HFFc6 (cell line): ENCODE data around the gene IQGAP3. TPM values are rescaled to one million over a fixed set of nuclear protein-coding genes. Genes with fewer than 3 reads are reported as not detected.

ENCODE experiments used
- DNase-seq: peaks from one replicate; pipeline ENCODE4 v3.0.0-alpha.2; 2018
- H3K27ac Mint-ChIP-seq: 2 replicates; pipeline ENCODE4 v1.8.0; 2020; ENCODE audit warnings: mild to moderate bottlenecking, mixed read lengths
- H3K27me3 Mint-ChIP-seq: 2 replicates; pipeline ENCODE4 v1.8.0; 2021; ENCODE audit warnings: mild to moderate bottlenecking, moderate library complexity, mixed read lengths; ENCODE audit not compliant: insufficient read depth
- H3K36me3 Mint-ChIP-seq: 2 replicates; pipeline ENCODE4 v1.8.0; 2021; ENCODE audit warnings: low read depth, mixed read lengths
- H3K4me1 Mint-ChIP-seq: 2 replicates; pipeline ENCODE4 v1.8.0; 2020; ENCODE audit warnings: low read depth, mixed read lengths
- H3K4me3 Mint-ChIP-seq: 2 replicates; pipeline ENCODE4 v1.8.0; 2020; ENCODE audit warnings: mild to moderate bottlenecking, moderate library complexity, mixed read lengths
- H3K9me3 Mint-ChIP-seq: 2 replicates; pipeline ENCODE4 v1.8.0; 2020; ENCODE audit warnings: mild to moderate bottlenecking, mixed read lengths
- total RNA-seq, 6 experiments: library from RNA; stranded (reverse); fragmentation: NEBNext Ultra II Directional; extraction: Animal tissue kit (Norgen Biotek cat#: 25700); gene quantifications; 2 replicates in 1 of 6; 3 replicates in 5 of 6; pipeline ENCODE4 v1.2.3, GENCODE V29; 2021
- TF ChIP-seq, protein P1 (sequence below): fragments of 200-600 bp; sonication (generic); IDR thresholded peaks from 2 replicates; pipeline ENCODE4 v1.5.0; 2021; ENCODE audit warnings: antibody characterized with exemption, mild to moderate bottlenecking

IQGAP3 gene
- total RNA-seq, 6 experiments from 2014 or later: 13.9 to 33.3 (median 29.0) TPM

- Mint-ChIP-seq H3K9me3 (no peaks in the 10 kb centered on the region), H3K27ac (no peak overlapping the region), H3K36me3 (peaks cover 26% of the 10 kb centered on the region), H3K27me3 (no peaks in the 10 kb centered on the region; the same call in 1 of the 2 replicates), H3K4me1 (peaks cover 18% of the 10 kb centered on the region), H3K4me3 (no peak overlapping the region)
- TF ChIP-seq, protein P1, sequence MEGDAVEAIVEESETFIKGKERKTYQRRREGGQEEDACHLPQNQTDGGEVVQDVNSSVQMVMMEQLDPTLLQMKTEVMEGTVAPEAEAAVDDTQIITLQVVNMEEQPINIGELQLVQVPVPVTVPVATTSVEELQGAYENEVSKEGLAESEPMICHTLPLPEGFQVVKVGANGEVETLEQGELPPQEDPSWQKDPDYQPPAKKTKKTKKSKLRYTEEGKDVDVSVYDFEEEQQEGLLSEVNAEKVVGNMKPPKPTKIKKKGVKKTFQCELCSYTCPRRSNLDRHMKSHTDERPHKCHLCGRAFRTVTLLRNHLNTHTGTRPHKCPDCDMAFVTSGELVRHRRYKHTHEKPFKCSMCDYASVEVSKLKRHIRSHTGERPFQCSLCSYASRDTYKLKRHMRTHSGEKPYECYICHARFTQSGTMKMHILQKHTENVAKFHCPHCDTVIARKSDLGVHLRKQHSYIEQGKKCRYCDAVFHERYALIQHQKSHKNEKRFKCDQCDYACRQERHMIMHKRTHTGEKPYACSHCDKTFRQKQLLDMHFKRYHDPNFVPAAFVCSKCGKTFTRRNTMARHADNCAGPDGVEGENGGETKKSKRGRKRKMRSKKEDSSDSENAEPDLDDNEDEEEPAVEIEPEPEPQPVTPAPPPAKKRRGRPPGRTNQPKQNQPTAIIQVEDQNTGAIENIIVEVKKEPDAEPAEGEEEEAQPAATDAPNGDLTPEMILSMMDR: no peak
- DNase-seq: no peak
Observed at GRCh38 chr1:156551066-156551643, 21.2 kb downstream of the IQGAP3 start.

- DNase-seq: no peak
- Mint-ChIP-seq H3K27me3 (no peaks in the 10 kb centered on the region; the same call in 1 of the 2 replicates), H3K4me1 (peaks cover 18% of the 10 kb centered on the region), H3K9me3 (no peaks in the 10 kb centered on the region), H3K4me3 (no peak overlapping the region), H3K36me3 (peaks cover 21% of the 10 kb centered on the region), H3K27ac (no peak overlapping the region)
- TF ChIP-seq, protein P1: no peak
Observed at GRCh38 chr1:156550346-156550745, 22.0 kb downstream of the IQGAP3 start.

GRCh38 chr1:156549831-156550230 is 22.5 kb downstream of the IQGAP3 start:
- H3K27me3 Mint-ChIP-seq: no peaks in the 10 kb centered on the region; the same call in 1 of the 2 replicates
- H3K27ac Mint-ChIP-seq: no peak overlapping the region

GRCh38 chr1:156549390-156549789 is 23.0 kb downstream of the IQGAP3 start:
- H3K4me1 Mint-ChIP-seq: peaks cover 18% of the 10 kb centered on the region
- TF ChIP-seq, protein P1: no peak
- no peak for DNase-seq
- peaks cover 21% of the 10 kb centered on the region for H3K36me3 Mint-ChIP-seq
- H3K4me3 Mint-ChIP-seq: no peak overlapping the region
- H3K27ac Mint-ChIP-seq: no peak overlapping the region
- H3K27me3 Mint-ChIP-seq: no peaks in the 10 kb centered on the region; the same call in 1 of the 2 replicates
- no peaks in the 10 kb centered on the region for H3K9me3 Mint-ChIP-seq

More at GRCh38 chr1:156549831-156550230, 22.5 kb downstream of the IQGAP3 start:
- peaks cover 21% of the 10 kb centered on the region for H3K36me3 Mint-ChIP-seq
- TF ChIP-seq, protein P1: no peak
- no peak overlapping the region for H3K4me3 Mint-ChIP-seq
- no peak for DNase-seq
- H3K9me3 Mint-ChIP-seq: no peaks in the 10 kb centered on the region
- peaks cover 18% of the 10 kb centered on the region for H3K4me1 Mint-ChIP-seq

GRCh38 chr1:156547982-156548381 is 24.4 kb downstream of the IQGAP3 start:
- H3K4me3 Mint-ChIP-seq: no peak overlapping the region
- TF ChIP-seq, protein P1: no peak
- no peaks in the 10 kb centered on the region for H3K9me3 Mint-ChIP-seq
- H3K4me1 Mint-ChIP-seq: peaks cover 13% of the 10 kb centered on the region
- no peak overlapping the region for H3K27ac Mint-ChIP-seq
- DNase-seq: no peak
- peaks cover 10% of the 10 kb centered on the region for H3K36me3 Mint-ChIP-seq
- no peaks in the 10 kb centered on the region; the same call in 1 of the 2 replicates for H3K27me3 Mint-ChIP-seq
